Calu3 (cell line): ENCODE data around the gene KCNJ5. TPM values are rescaled to one million over a fixed set of nuclear protein-coding genes. Genes with fewer than 3 reads are reported as not detected.

Source experiments
- BruUV-seq: library from RNA; stranded (reverse); fragments of 400-500 nt; replicated peaks from 2 replicates; lab custom pipeline; 2021; lab: Mats Ljungman, UMichigan
- CTCF ChIA-PET: fragments of 300-600 bp; sonication (Branson Sonifier 250); formaldehyde crosslinking; loops from one replicate; lab custom pipeline; 2022; ENCODE audit warnings: antibody characterized with exemption; lab: Charles Lee
- DNase-seq: peaks from one replicate; pipeline ENCODE4 v3.0.0; 2022
- H3K27ac Mint-ChIP-seq: one replicate; pipeline ENCODE4 v1.8.0; 2022; ENCODE audit warnings: mixed read lengths; ENCODE audit not compliant: unreplicated experiment
- H3K27me3 Mint-ChIP-seq: one replicate; pipeline ENCODE4 v1.8.0; 2022; ENCODE audit warnings: mixed read lengths; ENCODE audit not compliant: unreplicated experiment
- H3K36me3 Mint-ChIP-seq: one replicate; pipeline ENCODE4 v1.8.0; 2022; ENCODE audit warnings: mild to moderate bottlenecking, moderate library complexity, mixed read lengths; ENCODE audit not compliant: insufficient read depth, unreplicated experiment
- H3K4me1 Mint-ChIP-seq: one replicate; pipeline ENCODE4 v1.8.0; 2022; ENCODE audit warnings: mild to moderate bottlenecking, low read depth, mixed read lengths; ENCODE audit not compliant: unreplicated experiment
- H3K4me3 Mint-ChIP-seq: one replicate; pipeline ENCODE4 v1.8.0; 2022; ENCODE audit warnings: mild to moderate bottlenecking, low read depth, moderate library complexity, mixed read lengths; ENCODE audit not compliant: unreplicated experiment
- H3K9me3 Mint-ChIP-seq: one replicate; pipeline ENCODE4 v1.8.0; 2022; ENCODE audit warnings: low read depth, mixed read lengths; ENCODE audit not compliant: unreplicated experiment
- CTCF ChIP-seq: fragments of 200-600 bp; IDR thresholded peaks from one replicate; pipeline ENCODE4 v1.8.0; 2022; ENCODE audit warnings: antibody characterized with exemption; ENCODE audit not compliant: unreplicated experiment
- intact Hi-C: fragments of 100-400 bp; cut with micrococcal nuclease; formaldehyde crosslinking; loops from one replicate; pipeline ENCODE4 v1.10.0; 2022; ENCODE audit not compliant: unreplicated experiment
- total RNA-seq: library from RNA; stranded (reverse); gene quantifications from 2 replicates; pipeline ENCODE4 v1.2.3, GENCODE V29; 2022

KCNJ5 gene
- total RNA-seq, 1 experiment from 2014 or later = not detected

- no TSS peak for BruUV-seq
- H3K9me3 Mint-ChIP-seq = no peaks in the 10 kb centered on the region
- no peak for TF ChIP-seq CTCF
- CTCF ChIA-PET = interaction anchor here (0.6 kb wide), 1 partner anchor 75 kb away, joined by 3 read pairs; no protein-coding TSS in a partner anchor
- no peaks in the 10 kb centered on the region for H3K4me1 Mint-ChIP-seq
- peaks cover 20% of the 10 kb centered on the region for H3K36me3 Mint-ChIP-seq
- no peak for DNase-seq
- no peak overlapping the region for H3K27ac Mint-ChIP-seq
- no peaks in the 10 kb centered on the region for H3K27me3 Mint-ChIP-seq
- intact Hi-C loops = no loop called here
- no peak overlapping the region for H3K4me3 Mint-ChIP-seq
Measured at GRCh38 chr11:128961645-128962044, 70.5 kb downstream of the KCNJ5 start.

GRCh38 chr11:128962896-128963295 lies 71.7 kb downstream of the KCNJ5 start:
- no peak for TF ChIP-seq CTCF
- no TSS peak for BruUV-seq
- no peaks in the 10 kb centered on the region for H3K27me3 Mint-ChIP-seq
- CTCF ChIA-PET = no interaction called here
- H3K4me3 Mint-ChIP-seq = no peak overlapping the region
- H3K9me3 Mint-ChIP-seq = no peaks in the 10 kb centered on the region
- H3K27ac Mint-ChIP-seq = no peak overlapping the region
- no peaks in the 10 kb centered on the region for H3K4me1 Mint-ChIP-seq
- intact Hi-C loops = no loop called here
- no peak for DNase-seq
- peaks cover 14% of the 10 kb centered on the region for H3K36me3 Mint-ChIP-seq

GRCh38 chr11:128963744-128964325 lies 72.7 kb downstream of the KCNJ5 start:
- Mint-ChIP-seq H3K4me1 (no peaks in the 10 kb centered on the region), H3K27me3 (no peaks in the 10 kb centered on the region), H3K4me3 (no peak overlapping the region), H3K27ac (no peak overlapping the region), H3K9me3 (no peaks in the 10 kb centered on the region), H3K36me3 (peaks cover 14% of the 10 kb centered on the region)
- DNase-seq = no peak
- intact Hi-C loops = no loop called here
- BruUV-seq = no TSS peak
- CTCF ChIA-PET = interaction anchor here (0.6 kb wide), 1 partner anchor 78 kb away, joined by 3 read pairs; no protein-coding TSS in a partner anchor
- no peak for TF ChIP-seq CTCF

GRCh38 chr11:128964463-128964930 lies 73.3 kb downstream of the KCNJ5 start:
- Mint-ChIP-seq H3K9me3 (no peaks in the 10 kb centered on the region), H3K27me3 (no peaks in the 10 kb centered on the region), H3K36me3 (peaks cover 14% of the 10 kb centered on the region), H3K4me1 (no peaks in the 10 kb centered on the region), H3K27ac (no peak overlapping the region), H3K4me3 (no peak overlapping the region)
- DNase-seq = no peak
- no peak for TF ChIP-seq CTCF
- CTCF ChIA-PET = interaction anchor here (0.6 kb wide), 1 partner anchor 78 kb away, joined by 3 read pairs; no protein-coding TSS in a partner anchor
- intact Hi-C loops = no loop called here
- BruUV-seq = no TSS peak
